IPS DF 6.9 (cell line): ENCODE results near the gene C1orf210.

Source experiments
- DNase-seq: peaks from one replicate; pipeline ENCODE4 v3.0.0-alpha.2; 2013; ENCODE audit warnings: low read depth, low spot score
- H3K27ac ChIP-seq: one replicate; pipeline ENCODE4 v1.5.1; 2013; ENCODE audit warnings: low read length, control low read depth
- H3K27me3 ChIP-seq: 2 replicates; pipeline ENCODE4 v1.6.1; 2013; ENCODE audit warnings: mild to moderate bottlenecking, low read length; ENCODE audit not compliant: control insufficient read depth, insufficient read depth
- H3K36me3 ChIP-seq: 2 replicates; pipeline ENCODE4 v1.6.1; 2013; ENCODE audit warnings: low read length; ENCODE audit not compliant: control insufficient read depth, insufficient read depth
- H3K4me1 ChIP-seq: 2 replicates; pipeline ENCODE4 v1.6.1; 2013; ENCODE audit warnings: low read length; ENCODE audit not compliant: control insufficient read depth, insufficient read depth
- H3K4me3 ChIP-seq: 2 replicates; pipeline ENCODE4 v1.5.1; 2013; ENCODE audit warnings: mild to moderate bottlenecking, low read length
- H3K9me3 ChIP-seq: 2 replicates; pipeline ENCODE4 v1.6.1; 2013; ENCODE audit warnings: low read length, inconsistent platforms; ENCODE audit not compliant: control insufficient read depth, insufficient read depth
- WGBS: extraction: QIAGEN DNeasy Blood & Tissue Kit; methylation state at CpG from one replicate; pipeline ENCODE4 v1.1.7; 2013; ENCODE audit warnings: mixed read lengths, missing lambda C conversion rate; ENCODE audit not compliant: insufficient read length, insufficient coverage; 5-methylcytosine and 5-hydroxymethylcytosine counted together

C1orf210 gene

DNA sequence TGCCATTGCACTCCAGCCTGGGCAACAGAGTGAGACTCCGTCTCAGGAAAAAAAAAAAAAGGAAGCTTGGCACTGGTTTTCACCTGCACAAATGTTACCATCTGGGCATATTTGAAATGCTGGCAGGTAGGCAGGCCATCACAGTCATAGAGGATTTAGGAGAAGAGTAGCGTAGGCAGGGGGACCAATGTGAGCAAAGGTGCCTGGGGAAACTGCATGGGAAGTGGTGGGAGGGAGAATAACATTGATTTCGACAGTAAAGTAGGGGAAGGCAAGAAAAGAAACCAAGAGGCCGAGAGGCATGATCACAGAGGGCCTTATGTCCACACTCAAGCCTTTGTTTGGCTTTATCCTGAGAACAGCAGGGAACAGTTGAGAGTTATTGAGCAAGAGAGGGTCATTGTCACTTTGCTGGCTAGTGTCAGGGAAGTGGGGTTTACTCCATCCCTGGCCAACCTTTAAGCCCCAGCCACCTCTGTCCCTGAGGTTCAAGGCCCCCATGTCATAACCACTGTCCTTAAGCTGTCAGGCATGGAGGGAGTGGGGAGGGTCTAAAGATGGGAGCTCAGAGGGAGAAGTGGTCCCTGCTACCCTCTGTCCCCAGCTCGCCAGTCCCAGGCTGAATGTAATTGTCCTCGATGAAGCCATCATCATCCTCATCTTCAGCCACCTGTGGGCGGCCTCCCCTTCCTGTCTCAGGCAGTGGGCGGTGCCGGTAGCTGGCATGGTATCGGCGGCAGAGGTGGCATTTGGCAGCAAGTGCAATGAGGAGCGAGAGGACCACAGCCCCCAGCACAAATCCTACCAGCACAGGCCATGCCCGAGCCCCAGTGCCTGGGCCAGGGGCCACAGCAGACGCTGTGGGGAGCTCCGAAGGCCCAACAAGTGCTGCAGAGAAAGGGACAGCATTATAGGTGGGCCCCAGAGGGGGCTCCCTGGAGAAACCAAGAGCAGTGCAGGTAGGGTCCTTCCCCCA lies 2.9 kb downstream of the C1orf210 start:
- H3K36me3 ChIP-seq = no peaks in the 10 kb centered on the region
- H3K4me1 ChIP-seq = peaks cover 9% of the 10 kb centered on the region
- WGBS = no CpG with 5 or more reads among the region's 15 CpGs
- no peak overlapping the region for H3K27ac ChIP-seq
- H3K4me3 ChIP-seq = no peak overlapping the region
- no peak for DNase-seq
- H3K27me3 ChIP-seq = no peaks in the 10 kb centered on the region
- no peaks in the 10 kb centered on the region for H3K9me3 ChIP-seq

DNA sequence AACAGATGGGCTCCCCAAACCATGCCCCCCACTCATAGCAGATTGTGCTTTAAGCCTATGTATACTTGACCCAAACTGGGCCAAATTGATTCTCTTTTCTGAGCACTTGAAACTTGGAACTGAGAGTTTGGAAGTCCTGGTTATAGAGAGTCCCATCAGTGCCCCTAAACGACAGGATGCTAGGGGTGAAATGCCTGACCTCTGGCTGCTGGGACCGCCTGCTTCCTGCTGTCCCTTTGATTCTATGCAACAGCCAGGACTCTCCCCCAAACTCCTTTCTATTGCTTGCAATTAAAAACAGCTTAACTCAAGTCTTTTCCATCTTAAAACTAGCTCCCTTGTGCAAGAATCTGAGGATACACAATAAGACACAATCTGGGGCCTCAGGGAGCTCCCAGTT lies 4.7 kb downstream of the C1orf210 start:
- Histone ChIP-seq H3K27ac (no peak overlapping the region), H3K4me3 (no peak overlapping the region), H3K36me3 (no peaks in the 10 kb centered on the region), H3K4me1 (peaks cover 4% of the 10 kb centered on the region), H3K27me3 (no peaks in the 10 kb centered on the region), H3K9me3 (no peaks in the 10 kb centered on the region)
- DNase-seq = no peak
- whole genome bisulfite sequencing = no CpG with 5 or more reads among the region's 2 CpGs

GRCh38 chr1:43279666-43280065 lies 5.7 kb downstream of the C1orf210 start:
- H3K36me3 ChIP-seq = no peaks in the 10 kb centered on the region
- H3K27me3 ChIP-seq = no peaks in the 10 kb centered on the region
- WGBS = no CpG with 5 or more reads among the region's 6 CpGs
- H3K9me3 ChIP-seq = no peaks in the 10 kb centered on the region
- DNase-seq = no peak
- H3K4me1 ChIP-seq = peaks cover 1% of the 10 kb centered on the region
- H3K4me3 ChIP-seq = no peak overlapping the region
- no peak overlapping the region for H3K27ac ChIP-seq

DNA sequence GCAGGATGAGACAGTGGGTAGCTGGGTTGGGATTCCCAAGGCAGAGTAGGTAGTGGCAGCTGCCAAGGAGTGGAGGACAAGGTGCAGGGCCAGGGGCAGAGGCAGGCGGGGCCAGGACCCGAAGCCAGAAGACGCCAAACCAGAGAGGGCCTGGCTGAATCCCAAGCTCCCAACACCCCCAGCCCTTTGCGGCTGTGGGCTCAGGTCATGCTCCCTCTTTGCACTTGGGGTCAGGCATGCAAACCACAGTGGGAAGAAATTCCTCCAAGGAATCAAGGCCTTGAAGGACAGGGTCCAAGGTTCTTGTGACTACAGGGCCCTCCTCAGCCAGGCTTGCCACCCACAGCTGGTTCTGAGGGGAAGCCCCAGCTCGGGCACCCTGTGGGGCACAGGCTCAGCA lies 6.2 kb downstream of the C1orf210 start:
- no CpG with 5 or more reads among the region's 5 CpGs for WGBS
- no peaks in the 10 kb centered on the region; the same call in 1 of the 2 replicates for H3K4me1 ChIP-seq
- H3K4me3 ChIP-seq = no peak overlapping the region
- no peaks in the 10 kb centered on the region for H3K27me3 ChIP-seq
- H3K27ac ChIP-seq = no peak overlapping the region
- no peak for DNase-seq
- H3K9me3 ChIP-seq = no peaks in the 10 kb centered on the region
- H3K36me3 ChIP-seq = no peaks in the 10 kb centered on the region

DNA sequence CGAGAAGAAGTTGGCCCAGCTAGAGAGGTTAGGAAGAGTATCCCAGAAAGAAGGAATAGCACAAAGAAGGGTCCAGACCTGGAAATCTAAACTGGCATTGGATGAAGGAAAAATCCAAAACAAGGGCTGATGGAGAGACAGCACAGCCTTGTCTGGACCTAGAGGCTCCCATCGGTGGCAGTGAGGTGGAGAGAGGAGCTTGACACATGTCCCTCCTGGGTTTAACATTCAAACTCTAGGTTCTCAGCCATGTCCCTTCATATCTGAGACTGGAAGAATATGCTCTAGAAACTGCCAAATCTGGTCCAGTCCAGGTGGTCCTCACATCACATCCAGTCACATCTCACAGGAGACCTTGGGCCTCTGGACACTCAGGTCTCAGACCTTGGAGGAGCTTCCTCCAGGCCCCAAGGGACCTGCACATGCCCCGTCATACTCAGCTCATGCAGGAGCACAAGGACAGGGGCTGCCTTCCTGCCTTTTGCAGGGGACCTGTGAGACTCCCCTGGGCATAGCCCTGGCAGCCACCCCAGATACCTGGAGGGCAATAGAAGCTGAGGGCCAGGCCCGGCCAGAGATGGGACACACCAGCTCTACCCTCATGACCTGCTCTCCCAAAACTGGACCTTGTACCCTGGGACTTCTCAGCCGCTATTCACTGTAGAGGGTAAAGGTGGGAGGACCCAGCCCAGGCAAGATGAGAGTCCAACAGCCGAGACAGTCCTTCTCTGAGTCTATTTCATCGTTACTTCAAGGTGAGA lies 8.1 kb downstream of the C1orf210 start:
- DNase-seq = no peak
- no CpG with 5 or more reads among the region's 7 CpGs for WGBS
- Histone ChIP-seq H3K27me3 (no peaks in the 10 kb centered on the region), H3K4me1 (no peaks in the 10 kb centered on the region; the same call in 1 of the 2 replicates), H3K27ac (no peak overlapping the region), H3K4me3 (no peak overlapping the region), H3K36me3 (peaks cover 7% of the 10 kb centered on the region; the same call in 1 of the 2 replicates), H3K9me3 (no peaks in the 10 kb centered on the region)

DNA sequence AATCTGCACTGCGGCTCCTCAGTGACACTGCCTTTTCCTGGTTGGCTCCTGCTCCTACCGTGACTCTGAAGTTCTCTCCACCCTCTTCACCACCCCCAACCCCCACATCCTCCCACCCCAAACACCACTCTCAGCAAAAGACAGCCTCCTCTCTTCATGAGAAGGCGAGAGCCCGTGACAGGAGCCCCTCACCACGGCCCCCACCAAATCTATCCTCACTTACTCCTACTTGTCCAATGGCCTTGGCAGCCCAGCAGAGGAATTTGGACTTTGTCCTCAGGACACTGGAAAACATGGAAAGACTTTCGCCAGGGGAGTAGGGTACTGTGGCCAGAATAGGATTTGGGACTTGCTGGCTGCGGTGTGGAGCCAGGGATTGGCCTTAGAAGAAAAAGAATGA lies 8.7 kb downstream of the C1orf210 start:
- Histone ChIP-seq H3K27ac (no peak overlapping the region), H3K27me3 (no peaks in the 10 kb centered on the region), H3K9me3 (no peaks in the 10 kb centered on the region), H3K36me3 (peaks cover 7% of the 10 kb centered on the region; the same call in 1 of the 2 replicates), H3K4me3 (no peak overlapping the region), H3K4me1 (peaks cover under 1% of the 10 kb centered on the region)
- WGBS = no CpG with 5 or more reads among the region's 7 CpGs
- DNase-seq = no peak

- no peak overlapping the region for H3K27ac ChIP-seq
- peaks cover 3% of the 10 kb centered on the region for H3K4me1 ChIP-seq
- peaks cover 7% of the 10 kb centered on the region; the same call in 1 of the 2 replicates for H3K36me3 ChIP-seq
- H3K9me3 ChIP-seq = no peaks in the 10 kb centered on the region
- H3K4me3 ChIP-seq = no peak overlapping the region
- no CpG with 5 or more reads among the region's 12 CpGs for WGBS
- no peaks in the 10 kb centered on the region for H3K27me3 ChIP-seq
- DNase-seq = no peak
These were observed 9.4 kb downstream of the C1orf210 start for GRCh38 chr1:43275826-43276620.

DNA sequence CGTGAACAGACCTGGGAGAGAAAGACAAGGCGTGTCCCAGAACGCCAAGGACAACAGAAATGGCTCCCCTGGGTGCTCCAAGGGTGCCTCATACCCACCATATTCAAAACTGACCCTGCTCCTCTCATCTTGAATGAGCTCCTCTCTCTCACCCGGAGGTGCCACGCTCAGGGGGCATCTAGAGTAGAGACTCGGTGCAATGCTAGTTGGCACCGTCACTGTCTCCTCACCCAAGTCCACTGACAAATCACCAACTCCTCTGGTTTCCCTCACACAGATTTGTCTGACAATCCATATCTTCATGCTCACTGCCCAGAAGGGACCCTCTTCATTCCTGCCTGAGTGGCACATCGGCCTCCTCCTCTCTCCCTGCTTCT lies 10.6 kb downstream of the C1orf210 start:
- H3K9me3 ChIP-seq = no peaks in the 10 kb centered on the region

GRCh38 chr1:43274125-43274803 lies 11.1 kb downstream of the C1orf210 start:
- no peak overlapping the region for H3K27ac ChIP-seq
- H3K9me3 ChIP-seq = no peaks in the 10 kb centered on the region
- peaks cover 7% of the 10 kb centered on the region; the same call in 1 of the 2 replicates for H3K36me3 ChIP-seq
- no peaks in the 10 kb centered on the region for H3K27me3 ChIP-seq
- peaks cover 5% of the 10 kb centered on the region for H3K4me1 ChIP-seq
- no CpG with 5 or more reads among the region's 11 CpGs for WGBS
- H3K4me3 ChIP-seq = no peak overlapping the region
- DNase-seq = no peak

More for the DNA sequence above, 10.6 kb downstream of the C1orf210 start:
- no peak overlapping the region for H3K27ac ChIP-seq
- no peaks in the 10 kb centered on the region for H3K27me3 ChIP-seq
- no peak overlapping the region for H3K4me3 ChIP-seq
- WGBS = no CpG with 5 or more reads among the region's 8 CpGs
- H3K36me3 ChIP-seq = peaks cover 7% of the 10 kb centered on the region; the same call in 1 of the 2 replicates
- H3K4me1 ChIP-seq = peaks cover 5% of the 10 kb centered on the region
- DNase-seq = no peak
